HG03064 (cell line): ENCODE measurements around the gene CNPY2.
"Not testable (repeated sequence)": the region's sequence is repeated elsewhere in the genome, so short reads cannot be mapped to it uniquely, and the experiment has no call there.

Experiments
- ATAC-seq: cut with Tn5 transposase; IDR thresholded peaks from one replicate; pipeline ENCODE4 v1.9.1; 2021; ENCODE audit warnings: low read depth; ENCODE audit not compliant: unreplicated experiment

Gene CNPY2

DNA sequence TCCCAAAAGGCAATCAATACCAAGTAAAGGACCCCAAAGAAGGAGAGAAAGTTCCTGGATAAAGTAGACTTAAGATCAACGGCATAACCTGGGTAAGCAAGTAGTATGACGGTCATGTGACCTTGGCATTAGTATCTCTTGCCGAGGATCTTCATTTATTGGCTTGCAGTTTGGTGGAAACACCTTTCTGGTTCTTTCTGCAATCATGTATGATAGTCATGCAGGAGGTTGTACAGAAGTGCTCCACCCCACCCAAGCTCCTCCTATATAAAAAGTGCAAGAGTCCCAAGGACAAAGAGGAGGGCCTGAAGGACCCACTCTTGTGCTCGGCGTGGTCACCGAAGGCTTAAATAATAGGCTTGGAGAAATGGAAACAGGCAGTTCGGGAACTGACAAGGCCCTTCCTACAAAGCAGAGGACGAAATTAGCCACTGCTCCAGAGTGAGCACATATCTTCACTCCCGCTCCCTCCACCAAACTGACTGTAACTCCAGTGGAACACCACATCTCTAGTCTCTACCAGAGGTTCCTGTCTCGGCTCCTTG lies 16.4 kb downstream of the CNPY2 start:
- ATAC-seq: no peak

DNA sequence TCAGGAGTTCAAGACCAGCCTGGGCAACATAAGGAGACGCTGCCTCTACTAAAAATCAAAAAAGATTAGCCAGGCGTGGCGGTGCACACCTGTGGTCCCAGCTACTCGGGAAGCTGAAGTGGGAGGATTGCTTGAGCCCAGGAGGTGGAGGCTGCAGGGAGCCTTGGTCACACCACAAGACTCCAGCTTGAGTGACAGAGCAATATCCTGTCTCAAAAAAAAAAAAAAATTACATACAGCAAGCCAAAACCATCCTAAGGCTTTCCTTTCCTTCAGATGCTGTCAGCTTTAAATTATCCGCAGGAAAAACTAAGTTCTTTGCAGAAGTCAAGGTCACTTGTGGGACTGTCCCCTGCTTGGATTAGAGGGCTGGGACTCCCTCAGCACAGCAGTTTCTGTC lies 17.0 kb downstream of the CNPY2 start:
- no peak for ATAC-seq

DNA sequence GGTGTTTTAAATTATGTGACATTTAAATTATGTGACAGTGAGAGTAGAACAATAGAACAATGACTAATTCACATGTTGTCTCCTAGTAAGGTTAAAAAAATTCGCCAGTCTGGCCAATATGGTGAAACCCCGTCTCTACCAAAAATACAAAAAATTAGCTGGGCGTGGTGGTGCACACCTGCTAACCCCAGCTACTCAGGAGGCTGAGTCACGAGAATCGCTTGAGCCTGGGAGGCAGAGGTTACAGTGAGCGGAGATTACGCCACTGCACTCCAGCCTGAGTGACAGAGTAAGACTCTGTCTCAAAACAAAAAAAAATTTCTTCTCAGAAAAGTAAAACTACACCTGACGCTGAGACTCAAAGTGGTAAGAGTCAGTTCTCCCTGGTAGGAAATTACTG lies 18.4 kb downstream of the CNPY2 start:
- ATAC-seq: no peak

DNA sequence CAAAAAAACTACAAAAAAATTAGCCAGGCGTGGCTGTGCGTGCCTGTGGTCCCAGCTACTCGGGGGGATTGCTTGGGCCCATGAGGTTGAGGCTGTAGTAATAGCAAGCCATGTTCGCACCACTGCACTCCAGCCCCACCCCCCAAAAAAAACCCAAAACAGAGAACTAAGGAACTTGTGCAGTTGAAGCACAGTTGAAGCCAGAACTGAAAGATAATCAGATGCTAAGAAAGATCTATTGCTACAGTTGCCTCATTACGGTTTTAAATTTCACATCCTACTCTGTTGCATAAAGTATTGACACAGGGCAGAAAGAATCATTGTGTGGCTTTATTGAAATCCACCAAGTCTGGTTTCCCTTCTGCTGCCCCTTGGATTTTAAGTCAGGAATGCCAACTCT lies 19.5 kb downstream of the CNPY2 start:
- ATAC-seq: no peak

DNA sequence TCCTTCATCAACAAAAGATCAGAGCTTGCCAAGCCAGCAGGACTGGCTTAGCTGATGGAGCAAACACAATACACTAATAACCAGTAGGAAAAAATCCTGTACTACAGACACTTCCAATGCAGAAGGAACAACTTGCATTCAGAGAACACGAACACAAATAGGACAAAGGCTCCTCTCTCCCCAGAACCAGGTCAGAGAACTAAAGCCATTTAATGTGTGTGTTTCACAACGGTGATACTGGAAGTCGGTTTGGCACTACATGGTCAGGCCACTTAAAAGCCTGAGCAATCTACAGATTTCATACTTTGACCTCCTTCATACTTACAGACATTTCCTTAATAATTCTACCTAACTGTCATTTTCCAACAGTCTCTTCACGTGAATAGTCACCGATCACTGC lies 22.0 kb downstream of the CNPY2 start:
- no peak for ATAC-seq

DNA sequence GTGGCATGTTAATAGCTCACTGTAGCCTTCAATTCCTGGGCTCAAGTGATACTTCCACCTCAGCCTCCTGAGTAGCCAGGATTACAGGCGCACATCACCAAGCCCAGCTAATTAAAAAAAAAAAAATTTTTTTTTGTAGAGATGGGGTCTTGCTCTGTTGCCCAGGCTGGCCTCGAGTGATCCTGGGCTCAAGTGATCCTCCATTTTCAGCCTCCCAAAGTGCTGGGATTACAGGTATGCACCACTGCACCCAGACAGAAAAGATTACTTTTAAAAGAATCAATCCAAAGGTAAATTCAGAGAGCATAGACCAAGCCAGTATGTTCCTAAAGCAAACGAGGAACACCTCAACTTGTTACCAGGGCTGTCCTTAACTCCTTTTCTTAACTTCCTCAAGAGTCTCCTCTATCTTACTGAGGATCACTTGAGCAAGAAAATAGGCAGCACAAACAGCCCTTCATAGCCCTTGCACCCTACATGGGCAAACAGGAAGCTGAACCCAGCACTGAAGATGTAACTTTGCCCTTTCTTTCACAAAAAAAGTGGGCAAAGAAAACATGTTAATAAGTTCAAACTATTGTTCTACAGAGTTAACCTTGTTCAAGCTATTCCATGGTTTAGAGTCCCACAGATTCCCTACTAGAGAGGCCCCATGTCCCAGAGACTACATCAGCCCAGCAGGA lies 26.9 kb downstream of the CNPY2 start:
- ATAC-seq: no peak

DNA sequence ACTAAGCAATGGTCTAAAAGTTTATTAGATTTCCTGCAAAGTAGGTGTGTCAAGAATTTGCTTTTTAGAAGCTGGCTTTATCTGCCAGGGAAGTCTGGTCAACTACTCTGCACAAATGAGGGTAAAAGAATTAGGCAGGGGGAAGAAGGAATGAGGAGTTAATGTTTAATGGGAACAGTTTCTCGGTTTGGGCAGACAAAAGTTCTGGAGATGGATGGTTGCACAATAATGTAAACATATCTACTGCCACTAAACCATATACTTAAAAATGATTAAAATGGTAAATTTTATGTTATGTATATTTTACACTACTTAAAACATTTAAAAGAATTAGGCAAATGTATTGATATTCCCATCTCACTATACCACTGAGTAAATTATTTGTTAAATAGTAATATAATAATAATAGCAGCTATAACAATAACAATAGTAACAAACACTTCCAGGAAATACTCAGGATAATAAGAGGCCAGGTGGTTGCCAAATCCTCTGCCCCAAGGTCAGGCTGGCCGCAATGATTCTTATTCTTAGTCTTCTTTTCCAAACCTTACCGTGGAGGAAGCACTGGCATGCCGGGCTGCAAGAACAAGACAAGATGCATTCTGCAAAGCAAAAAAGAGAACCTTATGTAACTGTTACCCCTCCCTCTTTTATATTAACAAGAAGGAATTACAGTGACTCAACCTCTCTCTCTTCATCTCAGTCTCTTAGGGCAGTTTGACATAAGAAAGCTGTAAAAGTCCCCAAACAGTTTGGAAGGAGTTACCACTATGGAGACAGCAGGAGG lies 29.6 kb downstream of the CNPY2 start:
- no peak for ATAC-seq

DNA sequence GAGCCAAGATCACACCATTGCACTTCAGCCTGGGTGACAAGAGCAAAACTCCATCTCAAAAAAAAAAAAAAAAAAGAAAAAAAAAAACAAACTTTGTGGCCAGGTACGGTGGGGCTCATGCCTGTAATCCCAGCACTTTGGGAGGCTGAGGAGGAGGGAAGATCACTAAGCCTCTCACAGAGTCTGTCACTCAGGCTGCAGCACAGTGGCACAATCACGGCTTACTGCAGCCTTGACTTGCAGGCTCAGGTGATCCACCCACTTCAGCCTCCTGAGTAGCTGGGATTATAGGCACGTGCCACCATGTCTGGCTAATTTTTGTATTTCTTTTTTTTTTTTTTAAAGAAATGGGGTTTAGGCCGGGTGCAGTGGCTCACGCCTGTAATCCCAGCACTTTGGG lies 31.5 kb downstream of the CNPY2 start:
- ATAC-seq: not testable (repeated sequence)

DNA sequence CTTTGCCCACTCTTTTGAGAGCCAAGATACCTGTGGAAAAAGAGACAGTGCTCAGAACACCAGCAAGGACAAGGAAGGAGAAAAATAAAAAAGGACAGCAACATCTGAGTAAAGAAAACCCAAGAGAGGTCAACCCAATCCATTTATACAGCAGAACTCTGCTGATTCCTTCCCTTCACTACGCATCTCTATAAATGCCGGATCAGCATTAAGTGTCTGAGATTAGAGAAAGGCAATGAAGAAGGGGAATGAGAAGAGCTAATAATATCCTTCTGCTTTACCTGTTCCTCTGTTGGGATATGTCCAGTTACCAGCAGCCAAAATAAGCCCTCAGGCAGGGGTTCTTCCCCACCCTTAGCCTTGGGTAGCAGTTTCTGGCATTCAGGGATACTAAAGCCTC lies 33.2 kb downstream of the CNPY2 start:
- no peak for ATAC-seq

DNA sequence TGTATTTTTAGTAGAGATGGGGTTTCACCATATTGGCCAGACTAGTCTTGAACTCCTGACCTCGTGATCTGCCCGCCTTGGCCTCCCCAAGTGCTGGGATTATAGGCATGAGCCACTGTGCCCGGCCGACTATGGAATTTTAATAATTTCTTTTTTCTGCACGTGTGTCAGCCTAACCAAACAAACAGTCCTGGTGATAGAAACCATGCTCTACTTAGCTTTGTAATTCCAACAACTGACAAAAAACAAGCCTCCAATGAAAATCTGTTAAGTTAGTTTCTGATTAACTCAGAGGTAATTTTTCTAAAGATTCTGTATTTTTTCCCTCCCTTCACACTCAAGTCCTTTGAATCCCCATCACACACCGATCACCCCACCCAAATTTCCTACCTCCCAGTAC lies 33.8 kb downstream of the CNPY2 start:
- no peak for ATAC-seq

DNA sequence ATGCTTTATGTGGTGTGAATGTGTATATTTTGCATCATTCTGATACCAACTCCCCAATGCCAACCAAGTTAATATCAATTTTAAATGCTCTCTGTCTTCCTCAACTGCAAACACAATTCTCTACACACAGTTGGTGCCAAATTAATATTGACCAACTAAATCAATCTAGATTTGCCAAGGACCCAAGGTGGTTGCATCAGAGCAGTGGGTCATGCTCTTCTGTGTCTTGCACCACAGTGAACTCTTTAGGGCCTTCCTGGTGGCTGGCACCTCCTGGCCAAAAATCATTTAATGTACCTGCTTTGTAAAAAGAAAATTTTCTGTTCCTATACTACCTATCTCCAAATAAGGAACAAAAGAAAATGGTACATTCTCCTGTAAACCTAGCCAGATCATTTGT lies 34.9 kb downstream of the CNPY2 start:
- ATAC-seq: no peak

DNA sequence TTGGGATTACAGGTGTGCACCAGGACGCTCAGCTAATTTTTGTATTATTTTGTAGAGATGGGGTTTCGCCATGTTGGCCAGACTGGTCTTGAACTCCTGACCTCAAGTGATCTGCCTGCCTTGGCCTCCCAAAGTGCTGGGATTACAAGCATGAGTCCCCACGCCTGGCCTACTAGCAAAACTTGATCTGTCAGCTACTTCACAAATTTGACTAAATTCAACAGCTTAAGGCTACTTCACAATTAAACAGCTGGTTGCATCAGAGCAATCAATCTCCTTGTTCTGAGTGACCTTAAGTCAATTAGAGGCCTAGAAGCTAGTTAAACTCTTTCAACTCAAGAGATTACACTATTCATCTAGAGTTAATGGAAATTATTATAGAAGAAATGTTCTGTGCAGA lies 36.9 kb downstream of the CNPY2 start:
- no peak for ATAC-seq

DNA sequence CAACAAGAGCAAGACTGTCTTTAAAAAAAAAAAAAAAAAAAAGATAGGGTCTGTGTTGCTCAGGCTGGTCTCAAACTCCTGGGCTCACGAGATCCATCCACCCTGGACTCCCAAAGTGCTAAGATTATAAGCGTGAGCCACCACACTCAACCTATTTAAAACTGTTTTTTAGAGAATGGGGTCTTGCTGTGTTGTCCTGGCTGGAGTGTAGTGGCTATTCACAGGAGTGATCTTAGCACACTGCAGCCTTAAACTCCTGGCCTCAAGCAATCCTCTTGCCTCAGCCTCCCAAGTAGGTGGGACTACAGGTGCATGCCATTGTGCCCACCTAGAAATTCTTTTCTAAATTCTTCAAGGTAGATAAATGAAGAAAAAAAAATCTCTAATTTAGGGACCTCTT lies 41.5 kb downstream of the CNPY2 start:
- no peak for ATAC-seq

DNA sequence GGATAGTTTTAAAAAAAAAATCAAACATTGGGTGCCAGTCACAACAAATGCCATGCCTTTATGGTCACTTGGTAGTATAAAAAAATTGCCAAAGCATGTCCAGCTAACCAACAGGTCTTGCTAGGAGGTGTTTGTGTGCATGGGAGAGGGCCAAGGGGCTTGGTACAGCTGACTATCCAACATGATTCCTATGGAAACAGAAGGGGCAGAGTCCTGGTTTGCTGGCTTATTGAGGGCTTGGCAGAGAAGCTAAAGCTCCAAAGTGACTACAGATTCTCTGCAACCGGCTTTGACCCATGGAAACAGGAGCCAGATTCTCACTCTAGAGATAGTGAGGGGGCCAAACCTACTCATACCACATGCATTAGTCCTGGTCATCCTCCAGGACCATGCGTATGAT lies 43.3 kb downstream of the CNPY2 start:
- not testable (repeated sequence) for ATAC-seq

DNA sequence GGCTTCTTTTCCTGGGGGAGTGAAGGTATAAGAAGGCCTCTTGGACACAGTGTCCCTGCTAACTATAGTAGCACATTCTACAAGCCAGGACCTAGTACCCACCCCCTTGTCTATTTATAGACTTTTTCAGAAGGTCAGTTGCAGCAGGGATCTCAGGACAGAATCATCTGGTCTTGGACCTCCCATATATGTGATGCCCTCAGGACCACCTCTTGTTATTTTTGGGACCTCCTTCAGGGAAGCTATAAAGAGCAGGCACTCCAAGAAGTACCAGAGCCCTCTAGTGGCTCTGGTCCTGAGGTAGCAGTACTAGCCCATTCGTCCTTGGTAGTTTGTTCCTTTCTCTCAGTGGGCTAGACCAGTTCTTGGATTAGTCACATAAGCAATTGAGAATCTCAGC lies 44.8 kb downstream of the CNPY2 start:
- ATAC-seq: no peak

DNA sequence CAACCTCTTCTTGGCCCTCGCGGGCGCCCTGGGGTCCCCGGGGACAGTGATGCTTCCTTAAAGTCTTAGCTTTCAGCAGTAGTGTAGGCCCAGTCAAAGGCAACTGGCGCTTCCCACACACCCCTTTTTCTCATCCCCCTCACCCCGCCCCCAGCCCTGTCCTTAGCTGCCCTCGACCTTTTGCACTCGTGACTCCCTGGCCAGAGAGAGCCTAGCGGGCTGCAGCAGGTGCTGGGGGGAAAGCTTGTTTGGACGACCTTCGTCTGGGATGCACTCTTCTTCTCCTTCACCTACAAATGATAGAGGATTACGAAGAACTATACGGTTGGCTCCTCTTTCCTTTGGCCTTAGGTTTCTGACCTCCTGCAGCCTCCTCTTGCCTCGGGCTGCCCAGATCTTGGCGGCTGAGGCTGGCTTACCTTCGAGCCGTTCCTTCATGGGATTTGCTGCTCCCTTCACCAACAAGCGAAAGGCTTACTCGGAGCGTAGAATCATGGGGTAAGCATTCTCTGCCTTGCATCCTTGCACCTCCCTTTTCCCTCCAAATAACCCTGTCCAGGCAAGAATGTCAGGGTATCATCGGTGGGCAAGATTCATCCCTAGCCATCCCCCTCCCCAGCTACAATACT lies 48.2 kb downstream of the CNPY2 start:
- peak; percentile 6 for ATAC-seq

DNA sequence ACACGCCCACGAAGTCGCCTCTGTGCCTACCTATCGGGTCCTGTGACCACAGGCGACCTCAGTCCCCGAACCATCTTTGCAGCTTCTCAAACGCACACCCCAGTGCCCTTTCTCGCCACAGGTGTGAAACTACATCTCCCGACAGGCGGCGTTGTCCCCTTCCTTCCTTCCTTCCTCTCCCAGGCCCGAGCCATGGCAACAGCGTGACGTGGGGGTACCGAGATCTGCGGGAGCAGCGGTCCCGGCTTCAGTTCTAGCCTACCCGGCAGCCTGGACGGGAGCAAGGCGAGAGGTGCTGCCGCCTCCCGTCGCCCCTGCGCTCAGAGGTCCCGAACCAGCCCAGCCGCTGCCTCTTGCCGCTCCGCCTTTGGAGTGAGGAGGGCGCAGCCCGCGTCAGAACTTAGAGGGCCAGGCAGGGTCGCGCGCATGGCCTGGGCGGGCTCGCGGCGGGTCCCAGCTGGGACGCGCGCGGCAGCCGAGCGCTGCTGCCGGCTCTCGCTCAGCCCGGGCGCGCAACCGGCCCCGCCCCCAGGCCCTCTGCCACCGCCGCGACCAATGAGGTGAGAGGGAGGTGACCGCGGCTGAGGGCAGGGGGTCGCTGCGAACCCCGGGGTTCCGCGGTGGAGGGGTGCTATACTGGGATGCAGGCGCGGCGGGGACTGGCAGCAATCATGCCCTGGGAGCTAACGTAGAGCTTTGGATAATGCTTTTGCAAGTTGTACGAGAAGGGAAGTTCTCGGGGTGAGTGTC lies 48.9 kb downstream of the CNPY2 start, which contains the start of gene COQ10A:
Gene COQ10A (plus strand): TSS at position 250 of the 750 bp plus-strand sequence. CDS start 177 bp downstream, at position 427.
- ATAC-seq: peak; percentile 90

DNA sequence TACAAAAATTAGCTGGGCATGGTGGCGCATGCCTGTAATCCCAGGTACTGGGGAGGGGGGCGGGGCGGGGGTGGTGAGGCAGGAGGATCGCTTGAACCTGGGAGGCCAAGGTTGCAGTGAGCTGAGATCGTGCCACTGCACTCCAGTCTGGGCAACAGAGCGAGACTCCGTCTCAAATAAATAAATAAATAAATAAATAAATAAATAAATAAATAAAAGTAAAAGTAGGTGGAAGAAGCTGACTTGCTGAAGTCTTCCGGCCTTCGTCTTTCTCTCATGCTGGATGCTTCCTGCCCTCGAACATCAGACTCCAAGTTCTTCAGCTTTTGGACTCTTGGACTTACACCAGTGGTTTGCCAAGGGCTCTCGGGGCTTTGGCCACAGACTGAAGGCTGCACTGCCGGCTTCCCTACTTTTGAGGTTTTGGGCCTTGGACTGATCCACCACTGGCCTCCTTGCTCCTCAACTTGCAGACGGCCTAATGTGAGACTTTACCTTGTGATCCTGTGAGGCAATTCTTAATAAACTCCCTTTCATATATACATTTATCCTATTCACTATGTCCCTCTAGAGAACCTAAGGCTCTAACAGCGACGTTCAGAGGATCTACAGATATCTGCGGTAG lies 49.6 kb downstream of the CNPY2 start:
- not testable (repeated sequence) for ATAC-seq

DNA sequence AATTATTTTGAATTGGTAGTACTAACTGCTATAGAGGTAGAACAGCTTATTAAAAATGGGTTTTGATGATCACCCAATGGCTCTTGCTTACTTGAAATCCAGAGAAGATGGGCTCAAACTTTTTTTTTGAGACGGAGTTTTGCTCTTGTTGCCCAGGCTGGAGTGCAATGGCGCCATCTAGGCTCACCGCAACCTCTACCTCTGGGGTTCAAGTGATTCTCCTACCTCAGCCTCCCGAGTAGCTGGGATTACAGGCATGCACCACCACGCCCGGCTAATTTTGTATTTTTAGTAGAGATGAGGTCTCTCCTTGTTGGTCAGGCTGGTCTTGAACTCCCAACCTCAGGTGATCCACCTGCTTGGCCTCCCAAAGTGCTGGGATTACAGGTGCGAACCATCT lies 52.8 kb downstream of the CNPY2 start:
- not testable (repeated sequence) for ATAC-seq

DNA sequence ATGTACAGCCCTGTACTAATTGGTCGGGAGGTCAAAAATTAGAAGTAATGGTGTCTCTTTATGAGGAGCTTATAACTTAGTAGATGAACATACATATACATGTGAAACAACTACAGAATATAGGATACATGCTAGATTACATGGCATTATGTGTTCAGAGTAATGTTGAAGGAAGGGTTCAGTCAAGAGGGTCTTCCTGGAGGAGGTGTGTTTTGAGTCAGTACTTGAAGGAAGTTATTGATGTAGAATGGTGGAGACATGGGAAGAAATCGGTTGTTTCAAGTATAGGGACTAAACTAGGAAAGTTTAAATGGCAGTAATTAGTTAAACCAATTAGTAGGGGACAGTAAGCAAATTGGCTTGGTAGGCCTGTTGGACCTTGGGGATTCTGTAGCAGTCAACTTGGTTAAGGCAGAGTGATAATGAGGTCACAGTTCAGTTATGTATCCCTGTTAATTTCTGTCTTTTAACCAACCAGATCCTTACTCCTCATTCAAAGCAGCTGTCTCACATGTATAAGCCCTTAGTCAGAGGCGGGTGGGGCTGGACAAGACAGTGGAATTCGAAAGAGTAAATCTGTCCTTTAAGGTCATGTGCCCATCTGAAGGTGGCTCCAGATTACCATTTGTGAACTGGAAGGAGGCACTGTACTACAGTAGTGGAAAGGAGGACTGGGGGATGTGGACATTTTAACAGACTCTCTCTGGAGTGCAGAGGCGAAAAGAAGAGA lies 54.1 kb downstream of the CNPY2 start:
- no peak for ATAC-seq
